ENCODE measurements around the gene COL1A1. TPM values are rescaled to one million over a fixed set of nuclear protein-coding genes. Genes with fewer than 3 reads are reported as not detected.
A peak's percentile ranks its signal among the peaks of the same experiment; 100 is the strongest.

The COL1A1 gene
- total and polyA plus RNA-seq, 2 of the 13 experiments (the other 11 are each of a cell fraction or from before 2014, with no cell fraction given), result 0.05 TPM; not detected in 1

- TF ChIP-seq CEBPZ (IDR thresholded peaks at IDR 0.05; ENCODE audit: low read length), result no peak
- TF ChIP-seq SALL2 (CRISPR knock-in tag; IDR thresholded peaks at IDR 0.05), result peak; percentile 64; the same call in 1 of the 2 replicates
- TF ChIP-seq, protein P1, sequence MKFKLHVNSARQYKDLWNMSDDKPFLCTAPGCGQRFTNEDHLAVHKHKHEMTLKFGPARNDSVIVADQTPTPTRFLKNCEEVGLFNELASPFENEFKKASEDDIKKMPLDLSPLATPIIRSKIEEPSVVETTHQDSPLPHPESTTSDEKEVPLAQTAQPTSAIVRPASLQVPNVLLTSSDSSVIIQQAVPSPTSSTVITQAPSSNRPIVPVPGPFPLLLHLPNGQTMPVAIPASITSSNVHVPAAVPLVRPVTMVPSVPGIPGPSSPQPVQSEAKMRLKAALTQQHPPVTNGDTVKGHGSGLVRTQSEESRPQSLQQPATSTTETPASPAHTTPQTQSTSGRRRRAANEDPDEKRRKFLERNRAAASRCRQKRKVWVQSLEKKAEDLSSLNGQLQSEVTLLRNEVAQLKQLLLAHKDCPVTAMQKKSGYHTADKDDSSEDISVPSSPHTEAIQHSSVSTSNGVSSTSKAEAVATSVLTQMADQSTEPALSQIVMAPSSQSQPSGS (CRISPR knock-in tag; IDR thresholded peaks at IDR 0.05), result no peak
- TF ChIP-seq GPN1 (CRISPR knock-in tag; IDR thresholded peaks at IDR 0.05; ENCODE audit: borderline replicate concordance), result no peak; the same call in 1 of the 2 replicates
- TF ChIP-seq TRIM24 (CRISPR knock-in tag; IDR thresholded peaks at IDR 0.05), result no peak
- no peak for TF ChIP-seq KLF12 (CRISPR knock-in tag; IDR thresholded peaks at IDR 0.05; ENCODE audit: borderline replicate concordance)
- TF ChIP-seq HES4 (CRISPR knock-in tag; IDR thresholded peaks at IDR 0.05; ENCODE audit: borderline replicate concordance), result no peak
- TF ChIP-seq ATF7-NPFF (CRISPR knock-in tag; IDR thresholded peaks at IDR 0.05; ENCODE audit: low read depth), result no peak
- TF ChIP-seq CBX2 (IDR thresholded peaks at IDR 0.05; ENCODE audit: low read depth, low read length), result no peak
- TF ChIP-seq CBX2 (CRISPR knock-in tag; IDR thresholded peaks at IDR 0.05; ENCODE audit: low read depth), result no peak
- no peak for TF ChIP-seq LRRFIP1 (CRISPR knock-in tag; conservative IDR thresholded peaks at IDR 0.05)
- no peak for TF ChIP-seq KLF15 (CRISPR knock-in tag; IDR thresholded peaks at IDR 0.05; ENCODE audit: borderline replicate concordance)
- no peak; the same call in 1 of the 2 replicates for TF ChIP-seq NRL (CRISPR knock-in tag; IDR thresholded peaks at IDR 0.05; ENCODE audit: borderline replicate concordance)
- no peak for TF ChIP-seq SMAD1 (CRISPR knock-in tag; IDR thresholded peaks at IDR 0.05; ENCODE audit: borderline replicate concordance, low read depth)
- no peak for TF ChIP-seq ZNF781 (CRISPR knock-in tag; IDR thresholded peaks at IDR 0.05; ENCODE audit: borderline replicate concordance, not compliant biosample characterization)
- TF ChIP-seq, protein P2, sequence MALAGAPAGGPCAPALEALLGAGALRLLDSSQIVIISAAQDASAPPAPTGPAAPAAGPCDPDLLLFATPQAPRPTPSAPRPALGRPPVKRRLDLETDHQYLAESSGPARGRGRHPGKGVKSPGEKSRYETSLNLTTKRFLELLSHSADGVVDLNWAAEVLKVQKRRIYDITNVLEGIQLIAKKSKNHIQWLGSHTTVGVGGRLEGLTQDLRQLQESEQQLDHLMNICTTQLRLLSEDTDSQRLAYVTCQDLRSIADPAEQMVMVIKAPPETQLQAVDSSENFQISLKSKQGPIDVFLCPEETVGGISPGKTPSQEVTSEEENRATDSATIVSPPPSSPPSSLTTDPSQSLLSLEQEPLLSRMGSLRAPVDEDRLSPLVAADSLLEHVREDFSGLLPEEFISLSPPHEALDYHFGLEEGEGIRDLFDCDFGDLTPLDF (CRISPR knock-in tag; IDR thresholded peaks at IDR 0.05), result no peak
- TF ChIP-seq ZNF501 (CRISPR knock-in tag; IDR thresholded peaks at IDR 0.05), result peak; percentile 67; the same call in 1 of the 2 replicates
- TF ChIP-seq ZNF639 (CRISPR knock-in tag; conservative IDR thresholded peaks at IDR 0.05), result no peak
- TF ChIP-seq ZNF3 (CRISPR knock-in tag; IDR thresholded peaks at IDR 0.05), result no peak
These were observed 23.2 kb downstream of the COL1A1 start (continued) for GRCh38 chr17:50177983-50178834.
